Activated gamma-delta T cell treated with Interleukin-2 at 50 U/mL for 16 hours (primary cell): ENCODE data around the gene KRTAP26-1.

Experiments used
- DNase-seq: peaks from one replicate; pipeline ENCODE4 v3.0.0-alpha.2; 2020

KRTAP26-1 gene, protein sequence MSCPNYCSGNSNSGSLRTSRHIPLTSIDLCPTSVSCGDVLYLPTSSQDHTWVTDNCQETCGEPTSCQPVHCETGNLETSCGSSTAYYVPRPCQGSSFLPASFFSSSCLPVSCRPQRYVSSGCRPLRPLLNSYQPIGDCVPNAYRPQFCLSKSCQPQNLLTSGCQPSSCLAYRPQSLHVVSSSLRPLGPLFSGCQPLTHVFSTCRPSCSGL

GRCh38 chr21:30320215-30320614 is at the start of gene KRTAP26-1:
Gene KRTAP26-1 (minus strand): TSS chr21:30320315. CDS start chr21:30320035, 280 bp downstream.
- no peak for DNase-seq

DNA sequence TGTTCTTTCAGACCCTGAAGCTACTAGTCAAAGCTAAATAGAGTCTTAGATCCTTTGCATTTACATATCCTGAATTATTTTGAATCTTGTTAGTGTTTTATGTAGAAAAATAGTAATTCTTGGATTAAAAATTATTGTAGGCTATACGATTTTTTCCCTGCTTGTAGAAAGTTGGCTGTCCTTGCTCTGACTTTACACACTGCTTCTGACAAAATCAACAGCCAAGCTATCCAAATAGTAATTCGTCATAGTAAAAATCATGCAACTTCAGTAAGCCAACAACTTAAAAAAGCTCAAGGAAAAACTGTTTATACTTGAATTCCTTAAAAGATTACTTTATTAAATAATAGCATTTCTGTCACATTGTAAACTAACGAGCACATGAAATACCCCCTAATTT is 35.8 kb upstream of the KRTAP26-1 start:
- DNase-seq: no peak

- DNase-seq: no peak
These were observed 34.3 kb upstream of the KRTAP26-1 start for GRCh38 chr21:30354308-30355005.

DNA sequence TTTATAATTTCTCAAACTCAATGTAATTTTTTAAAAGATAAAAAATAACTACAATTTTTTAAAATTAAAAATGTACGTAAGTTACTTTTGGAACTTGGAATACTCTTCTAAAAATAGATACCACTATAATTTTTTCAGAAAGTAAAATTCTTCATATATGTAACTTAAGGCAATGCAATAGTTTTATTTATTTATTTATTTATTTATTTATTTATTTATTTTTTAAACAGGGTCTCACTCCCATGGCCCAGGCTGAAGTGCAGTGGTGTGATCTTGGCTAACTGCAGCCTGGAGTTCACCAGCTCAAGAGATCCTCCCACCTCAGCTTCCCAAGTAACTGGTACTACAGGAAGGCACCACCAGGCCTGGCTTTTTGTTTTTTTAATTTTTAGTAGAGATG is 31.4 kb upstream of the KRTAP26-1 start:
- DNase-seq: no peak

DNA sequence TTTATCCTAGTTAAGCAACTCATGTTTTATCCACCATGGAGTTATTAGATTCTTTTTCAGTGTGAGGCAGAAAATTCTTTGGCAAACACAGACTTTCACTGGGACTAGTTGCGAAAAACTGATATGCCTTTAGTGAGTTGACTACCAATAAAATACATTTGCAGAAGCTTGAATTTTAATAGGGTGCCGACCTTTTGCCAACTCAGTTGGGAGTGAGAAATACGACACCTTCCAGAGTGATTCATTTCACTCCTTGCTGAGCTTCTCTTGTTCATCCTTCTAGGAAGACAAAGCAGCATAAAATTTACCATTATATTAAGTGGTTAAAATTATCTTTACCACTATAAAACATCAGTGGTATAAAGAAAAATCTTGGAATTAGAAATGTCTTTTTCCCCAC is 29.5 kb upstream of the KRTAP26-1 start:
- no peak for DNase-seq

DNA sequence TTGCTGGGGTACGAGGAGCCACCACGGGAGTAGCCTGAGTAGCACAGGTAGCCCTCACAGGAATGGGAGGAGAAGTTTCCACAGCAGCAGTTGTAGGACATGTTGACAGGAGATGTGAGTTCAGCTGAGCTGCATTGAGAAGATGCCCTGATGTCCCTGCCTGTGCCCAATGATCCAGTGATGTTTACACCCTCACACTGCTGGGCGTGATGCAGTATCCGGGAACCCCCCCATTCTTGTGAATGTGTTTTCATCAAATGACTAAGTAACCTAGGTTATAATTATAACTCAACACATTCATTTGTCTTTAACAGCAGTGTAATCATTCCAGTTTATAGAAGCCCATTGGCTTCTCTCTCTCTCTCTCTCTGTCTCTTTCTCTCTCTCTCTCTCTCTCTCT is 28.4 kb upstream of the KRTAP26-1 start, which contains the start of gene KRTAP23-1:
Gene KRTAP23-1, minus strand, starts transcription at position 101 of the 400 bp plus-strand sequence. Its CDS starts 0 bp downstream, at position 101.
- no peak for DNase-seq

GRCh38 chr21:30345014-30345413 is 24.9 kb upstream of the KRTAP26-1 start:
- no peak for DNase-seq

DNA sequence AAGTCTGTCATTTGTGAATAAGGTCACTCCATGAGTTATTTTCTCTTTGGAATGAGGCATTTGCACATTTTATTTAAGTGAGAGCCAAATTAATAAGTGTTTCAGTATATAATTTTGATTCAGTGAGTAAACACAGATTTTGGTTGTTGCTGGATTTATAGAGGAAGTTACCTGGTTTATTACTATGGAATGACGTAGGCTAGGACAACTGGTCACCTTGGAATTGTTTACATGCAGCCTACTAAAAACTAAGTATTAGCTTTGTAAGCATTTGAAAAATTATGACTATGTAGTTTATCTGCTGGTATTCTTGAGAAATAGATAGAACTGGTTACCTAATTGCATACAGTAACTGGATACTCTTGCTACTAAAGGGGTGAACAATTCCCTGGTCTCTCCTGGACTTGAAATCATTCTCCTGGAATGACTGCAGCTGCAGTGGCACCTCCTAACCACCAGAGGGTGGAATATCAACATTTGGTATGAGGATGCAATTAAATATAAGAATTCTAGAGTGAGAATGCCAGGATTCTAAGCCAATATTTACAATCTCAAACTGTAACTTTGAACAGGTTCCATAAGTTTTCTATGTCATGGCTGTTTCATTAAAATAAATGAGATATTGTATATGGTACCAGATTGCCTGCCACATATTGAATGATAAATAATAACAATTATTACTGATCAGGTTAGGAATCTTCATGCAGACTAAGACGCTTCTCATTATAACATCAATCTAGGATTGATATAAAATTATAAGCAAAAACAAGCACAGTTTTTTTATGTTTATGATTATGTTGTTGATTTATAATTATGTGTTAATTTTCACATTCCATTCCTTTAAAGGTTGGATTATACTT is 20.8 kb upstream of the KRTAP26-1 start:
- DNase-seq: peak; percentile 5

DNA sequence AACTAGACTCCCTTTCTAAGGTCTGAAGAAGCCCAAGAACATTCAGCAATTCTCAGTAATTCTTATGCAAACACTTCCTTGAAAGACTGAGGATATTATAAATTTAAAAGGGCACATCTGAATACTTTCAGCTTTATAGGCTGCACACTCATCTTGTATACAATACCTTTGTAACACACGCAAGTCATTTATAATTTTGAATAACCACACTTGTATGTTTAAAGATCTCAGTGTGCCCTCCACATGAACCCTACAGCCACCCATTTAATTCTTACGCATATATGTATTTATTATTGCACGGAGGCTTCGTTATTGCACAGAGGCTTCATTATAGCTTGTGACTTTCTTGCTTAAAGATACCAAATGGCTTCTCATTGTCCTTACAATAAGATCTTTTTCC is 18.6 kb upstream of the KRTAP26-1 start:
- DNase-seq: no peak

DNA sequence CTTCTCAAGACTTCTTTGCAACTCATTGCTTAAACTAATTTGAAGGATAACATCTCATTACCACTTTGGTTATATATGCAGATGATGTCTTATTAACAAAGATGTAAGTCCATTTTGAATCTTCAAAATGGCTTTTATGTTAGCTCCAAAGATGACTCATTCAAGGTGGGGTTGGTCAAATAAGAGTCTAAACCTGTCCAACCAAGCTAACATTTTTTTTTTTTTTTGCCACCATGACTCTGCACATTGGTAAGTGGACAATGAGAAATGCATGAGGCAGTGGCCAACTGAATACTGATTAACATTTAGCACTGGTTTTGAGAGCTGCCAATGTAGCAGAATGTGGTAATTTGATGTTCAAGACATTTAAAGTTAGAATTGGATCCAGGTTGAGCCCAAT is 17.7 kb upstream of the KRTAP26-1 start:
- DNase-seq: no peak

DNA sequence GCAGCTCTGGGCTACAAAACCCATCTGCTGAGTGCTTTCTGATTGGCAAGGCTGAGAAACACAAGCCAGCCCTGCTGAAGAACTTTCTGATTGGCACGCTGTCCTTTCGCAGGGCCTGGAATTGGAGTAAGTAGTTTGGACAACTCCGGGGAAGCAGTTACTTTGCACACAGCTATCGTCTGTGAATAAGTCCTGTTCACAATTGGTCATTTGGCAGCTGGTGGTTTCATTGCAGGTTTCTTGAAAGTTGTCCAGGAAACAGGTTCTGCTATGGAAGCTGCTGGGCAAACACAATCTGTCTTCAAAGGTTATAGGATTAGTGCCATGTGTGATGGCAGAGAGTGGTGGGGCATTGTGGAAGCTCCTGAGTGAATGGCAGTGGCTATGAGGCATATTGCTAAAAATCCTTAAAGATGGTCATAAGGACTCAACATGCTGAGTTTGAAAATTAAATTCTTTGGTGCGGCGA is 17.2 kb upstream of the KRTAP26-1 start, which contains the start of gene KRTAP27-1:
Gene KRTAP27-1, minus strand, starts transcription at position 419 of the 469 bp plus-strand sequence. Its CDS starts 26 bp downstream, at position 393.
- no peak for DNase-seq

- DNase-seq: no peak
These were observed 16.5 kb upstream of the KRTAP26-1 start for GRCh38 chr21:30336596-30336995.

GRCh38 chr21:30333736-30334135 is 13.6 kb upstream of the KRTAP26-1 start:
- DNase-seq: no peak

DNA sequence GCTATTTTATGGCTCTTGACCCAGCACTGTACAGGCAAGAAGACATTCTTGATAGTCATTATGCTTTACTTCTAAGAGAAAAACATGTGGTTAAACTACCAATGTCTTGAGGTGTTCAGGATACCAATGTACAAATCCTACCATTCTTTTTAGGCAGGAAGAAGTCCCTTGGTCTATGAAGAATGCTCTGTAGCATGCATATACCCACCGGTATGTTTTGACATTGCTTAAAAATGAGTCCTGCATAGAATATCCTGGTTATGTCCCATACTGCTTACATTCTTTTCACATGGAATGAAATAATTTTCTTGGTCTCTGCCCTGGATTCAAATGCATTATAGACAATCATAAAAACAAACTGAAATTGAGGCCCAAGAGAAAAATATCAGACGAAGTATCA is 12.6 kb upstream of the KRTAP26-1 start:
- no peak for DNase-seq

- no peak for DNase-seq
These were observed 9.2 kb upstream of the KRTAP26-1 start for GRCh38 chr21:30329203-30329875.

DNA sequence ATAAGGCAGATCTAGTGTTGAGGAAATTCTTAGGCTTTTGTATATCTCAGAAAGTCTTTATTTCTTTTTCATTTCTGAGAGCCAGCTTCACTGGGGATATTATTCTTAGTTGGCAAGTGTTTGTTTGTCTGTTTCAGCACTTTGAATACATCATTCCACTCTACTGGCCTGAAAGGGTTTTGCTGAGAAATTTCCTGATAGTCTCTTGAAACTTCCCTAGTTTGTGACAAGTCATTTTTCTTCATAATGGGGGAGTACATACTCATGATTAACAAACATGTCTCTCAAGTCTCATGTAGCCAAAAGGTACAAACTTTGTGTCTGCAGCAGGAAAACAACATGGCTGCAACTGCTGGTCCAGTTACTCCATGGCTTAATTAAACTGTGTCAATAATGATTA is 6.3 kb upstream of the KRTAP26-1 start:
- no peak for DNase-seq

GRCh38 chr21:30315701-30316100 is 4.4 kb downstream of the KRTAP26-1 start:
- no peak for DNase-seq

GRCh38 chr21:30306884-30307283 is 13.2 kb downstream of the KRTAP26-1 start:
- no peak for DNase-seq

- no peak for DNase-seq
These were observed 15.0 kb downstream of the KRTAP26-1 start for GRCh38 chr21:30305136-30305535.

DNA sequence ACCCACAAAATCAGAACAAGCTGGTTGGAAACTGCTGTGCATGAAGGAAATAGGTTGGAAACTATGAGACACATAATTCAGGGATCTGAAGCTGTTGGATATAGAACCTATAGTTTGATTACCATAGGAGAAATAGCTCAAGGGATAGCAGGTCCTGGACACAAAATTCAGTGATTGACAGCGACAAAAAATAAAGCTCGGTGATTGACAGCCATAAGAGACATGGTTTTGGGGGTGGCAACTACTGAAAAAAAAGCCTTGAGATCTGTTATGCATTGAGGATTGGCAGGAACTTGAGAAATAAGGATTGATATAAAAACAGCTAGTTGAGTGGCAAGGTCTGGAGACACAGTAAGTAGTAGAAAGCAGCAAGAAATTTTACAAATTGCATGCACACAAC is 30.9 kb downstream of the KRTAP26-1 start, which contains the start of gene KRTAP25-1:
Gene KRTAP25-1, minus strand, starts transcription at position 300 of the 400 bp plus-strand sequence. Its CDS starts 24 bp downstream, at position 276.
- no peak for DNase-seq

DNA sequence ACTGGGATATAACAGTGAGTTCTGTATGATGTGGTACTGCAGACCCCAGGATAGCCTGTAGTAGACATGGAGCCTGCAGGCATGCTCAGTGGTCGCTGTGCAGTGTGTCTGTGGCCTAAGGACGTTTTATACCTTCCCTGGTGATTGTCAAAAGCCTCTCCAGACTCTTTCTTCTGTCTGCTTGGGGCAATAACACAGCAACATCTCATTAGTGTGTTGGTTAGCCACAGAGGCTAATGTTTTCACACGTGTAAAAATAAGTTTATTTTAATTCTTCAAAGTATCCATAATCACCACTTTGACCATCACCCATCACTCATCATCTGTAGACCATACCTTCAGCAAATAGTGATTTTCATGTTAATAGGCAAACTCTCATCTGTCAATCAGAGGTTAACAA is 37.3 kb downstream of the KRTAP26-1 start, which contains the start of gene KRTAP24-1:
Gene KRTAP24-1, minus strand, starts transcription at position 101 of the 400 bp plus-strand sequence. Its CDS starts 18 bp downstream, at position 83.
- no peak for DNase-seq

DNA sequence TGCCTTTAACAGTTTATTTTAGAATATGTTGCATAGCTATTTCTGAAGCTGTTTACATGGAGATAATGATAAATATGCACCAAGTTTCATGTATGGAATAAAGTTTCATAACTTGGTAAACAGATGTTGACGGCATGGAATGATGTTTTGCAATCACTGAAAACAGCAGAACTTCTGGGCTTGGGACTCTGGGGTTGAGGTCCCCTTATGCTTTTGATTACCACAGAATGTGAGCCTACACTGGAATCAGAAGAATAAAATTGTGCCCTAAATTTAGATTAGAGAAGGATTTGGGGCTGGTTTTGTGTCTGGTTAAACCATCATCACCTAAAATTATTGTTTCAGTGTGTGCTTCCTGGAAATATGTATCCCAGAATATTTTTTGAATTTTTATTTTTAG is 48.5 kb downstream of the KRTAP26-1 start:
- DNase-seq: no peak
